Measurements from ENCODE around the gene SECISBP2L.
A peak's percentile ranks its signal among the peaks of the same experiment; 100 is the strongest.

Gene SECISBP2L

GRCh38 chr15:48964898-48965297 is 81.3 kb downstream of the SECISBP2L start:
- no peak overlapping the region for H3K4me3 ChIP-seq (ENCODE audit: extremely low read depth, insufficient read depth, low read length, poor library complexity, severe bottlenecking)
- H3K36me3 ChIP-seq (ENCODE audit: control insufficient read depth, insufficient read depth, low read length): no peaks in the 10 kb centered on the region
- H3K9me3 ChIP-seq (ENCODE audit: control insufficient read depth, low read length): no peaks in the 10 kb centered on the region
- H3K4me1 ChIP-seq (ENCODE audit: control insufficient read depth, insufficient read depth, low read length, poor library complexity, severe bottlenecking): peaks cover 6% of the 10 kb centered on the region
- no peak overlapping the region for H3K27ac ChIP-seq (ENCODE audit: low read depth, low read length, severe bottlenecking)
- WGBS, 2 experiments (ENCODE audit: insufficient coverage in 2 of 2): 80 to 100% methylated on average over 1 of the region's 2 CpGs

- 0 to 2% methylated on average over 9 to 13 of the region's 16 CpGs for WGBS, 2 experiments (ENCODE audit: insufficient coverage in 2 of 2)
- Histone ChIP-seq H3K36me3 (ENCODE audit: control insufficient read depth, insufficient read depth, low read length) (no peaks in the 10 kb centered on the region), H3K4me1 (ENCODE audit: control insufficient read depth, insufficient read depth, low read length, poor library complexity, severe bottlenecking) (peaks cover 6% of the 10 kb centered on the region), H3K27ac (ENCODE audit: low read depth, low read length, severe bottlenecking) (peak within 1 kb of the TSS; percentile 32), H3K9me3 (ENCODE audit: control insufficient read depth, low read length) (no peaks in the 10 kb centered on the region), H3K4me3 (ENCODE audit: extremely low read depth, insufficient read depth, low read length, poor library complexity, severe bottlenecking) (peak within 1 kb of the TSS; percentile 51)
Measured at GRCh38 chr15:48963524-48964113, 82.6 kb downstream of the SECISBP2L start, which contains the start of gene SHC4. Gene SHC4 (minus strand): TSS chr15:48963919. CDS start chr15:48963015, 904 bp downstream.

- Histone ChIP-seq H3K4me3 (ENCODE audit: extremely low read depth, insufficient read depth, low read length, poor library complexity, severe bottlenecking) (peak overlapping the region; percentile 51), H3K4me1 (ENCODE audit: control insufficient read depth, insufficient read depth, low read length, poor library complexity, severe bottlenecking) (peaks cover 6% of the 10 kb centered on the region), H3K9me3 (ENCODE audit: control insufficient read depth, low read length) (no peaks in the 10 kb centered on the region), H3K36me3 (ENCODE audit: control insufficient read depth, insufficient read depth, low read length) (no peaks in the 10 kb centered on the region), H3K27ac (ENCODE audit: low read depth, low read length, severe bottlenecking) (no peak overlapping the region)
- 8% methylated on average over 48 to 51 of the region's 54 CpGs for WGBS, 2 experiments (ENCODE audit: insufficient coverage in 2 of 2)
Measured at GRCh38 chr15:48962662-48963523, 83.4 kb downstream of the SECISBP2L start.

- H3K4me3 ChIP-seq (ENCODE audit: extremely low read depth, insufficient read depth, low read length, poor library complexity, severe bottlenecking): no peak overlapping the region
- H3K36me3 ChIP-seq (ENCODE audit: control insufficient read depth, insufficient read depth, low read length): no peaks in the 10 kb centered on the region
- peaks cover 5% of the 10 kb centered on the region for H3K4me1 ChIP-seq (ENCODE audit: control insufficient read depth, insufficient read depth, low read length, poor library complexity, severe bottlenecking)
- 89 to 100% methylated on average over 1 to 2 of the region's 3 CpGs for WGBS, 2 experiments (ENCODE audit: insufficient coverage in 2 of 2)
- H3K9me3 ChIP-seq (ENCODE audit: control insufficient read depth, low read length): no peaks in the 10 kb centered on the region
- H3K27ac ChIP-seq (ENCODE audit: low read depth, low read length, severe bottlenecking): no peak overlapping the region
Measured at GRCh38 chr15:48955967-48956366, 90.3 kb downstream of the SECISBP2L start.

- Histone ChIP-seq H3K4me1 (ENCODE audit: control insufficient read depth, insufficient read depth, low read length, poor library complexity, severe bottlenecking) (peaks cover 5% of the 10 kb centered on the region), H3K4me3 (ENCODE audit: extremely low read depth, insufficient read depth, low read length, poor library complexity, severe bottlenecking) (no peak overlapping the region), H3K36me3 (ENCODE audit: control insufficient read depth, insufficient read depth, low read length) (no peaks in the 10 kb centered on the region), H3K27ac (ENCODE audit: low read depth, low read length, severe bottlenecking) (no peak overlapping the region), H3K9me3 (ENCODE audit: control insufficient read depth, low read length) (no peaks in the 10 kb centered on the region)
- WGBS, 2 experiments (ENCODE audit: insufficient coverage in 2 of 2): 97 to 100% methylated on average over 3 to 4 of the region's 4 CpGs
Measured at GRCh38 chr15:48955370-48955769, 90.9 kb downstream of the SECISBP2L start.

- Histone ChIP-seq H3K9me3 (ENCODE audit: control insufficient read depth, low read length) (no peaks in the 10 kb centered on the region), H3K4me3 (ENCODE audit: extremely low read depth, insufficient read depth, low read length, poor library complexity, severe bottlenecking) (no peak overlapping the region), H3K36me3 (ENCODE audit: control insufficient read depth, insufficient read depth, low read length) (no peaks in the 10 kb centered on the region), H3K4me1 (ENCODE audit: control insufficient read depth, insufficient read depth, low read length, poor library complexity, severe bottlenecking) (peaks cover 5% of the 10 kb centered on the region), H3K27ac (ENCODE audit: low read depth, low read length, severe bottlenecking) (no peak overlapping the region)
- 75 to 83% methylated on average over 2 to 4 of the region's 5 CpGs for WGBS, 2 experiments (ENCODE audit: insufficient coverage in 2 of 2)
Measured at GRCh38 chr15:48954538-48954937, 91.7 kb downstream of the SECISBP2L start.

- Histone ChIP-seq H3K36me3 (ENCODE audit: control insufficient read depth, insufficient read depth, low read length) (no peaks in the 10 kb centered on the region), H3K27ac (ENCODE audit: low read depth, low read length, severe bottlenecking) (no peak overlapping the region), H3K4me3 (ENCODE audit: extremely low read depth, insufficient read depth, low read length, poor library complexity, severe bottlenecking) (no peak overlapping the region), H3K9me3 (ENCODE audit: control insufficient read depth, low read length) (no peaks in the 10 kb centered on the region), H3K4me1 (ENCODE audit: control insufficient read depth, insufficient read depth, low read length, poor library complexity, severe bottlenecking) (peaks cover 10% of the 10 kb centered on the region)
- WGBS, 2 experiments (ENCODE audit: insufficient coverage in 2 of 2): no CpG with 5 or more reads among the region's 1 CpG
Measured at GRCh38 chr15:48946840-48947187, 99.4 kb downstream of the SECISBP2L start.

- no peak overlapping the region for H3K4me3 ChIP-seq (ENCODE audit: extremely low read depth, insufficient read depth, low read length, poor library complexity, severe bottlenecking)
- H3K9me3 ChIP-seq (ENCODE audit: control insufficient read depth, low read length): no peaks in the 10 kb centered on the region
- peaks cover 10% of the 10 kb centered on the region for H3K4me1 ChIP-seq (ENCODE audit: control insufficient read depth, insufficient read depth, low read length, poor library complexity, severe bottlenecking)
- H3K36me3 ChIP-seq (ENCODE audit: control insufficient read depth, insufficient read depth, low read length): no peaks in the 10 kb centered on the region
- peak overlapping the region; percentile 17 for H3K27ac ChIP-seq (ENCODE audit: low read depth, low read length, severe bottlenecking)
- 56 to 92% methylated on average over 2 to 3 of the region's 5 CpGs for WGBS, 2 experiments (ENCODE audit: insufficient coverage in 2 of 2)
Measured at GRCh38 chr15:48946074-48946839, 100.0 kb downstream of the SECISBP2L start.

- peaks cover 10% of the 10 kb centered on the region for H3K4me1 ChIP-seq (ENCODE audit: control insufficient read depth, insufficient read depth, low read length, poor library complexity, severe bottlenecking)
- H3K27ac ChIP-seq (ENCODE audit: low read depth, low read length, severe bottlenecking): no peak overlapping the region
- no CpG with 5 or more reads among the region's 2 CpGs for WGBS, 2 experiments (ENCODE audit: insufficient coverage in 2 of 2)
- H3K36me3 ChIP-seq (ENCODE audit: control insufficient read depth, insufficient read depth, low read length): no peaks in the 10 kb centered on the region
- H3K4me3 ChIP-seq (ENCODE audit: extremely low read depth, insufficient read depth, low read length, poor library complexity, severe bottlenecking): no peak overlapping the region
- H3K9me3 ChIP-seq (ENCODE audit: control insufficient read depth, low read length): no peaks in the 10 kb centered on the region
Measured at GRCh38 chr15:48945386-48945785, 100.9 kb downstream of the SECISBP2L start.

GRCh38 chr15:48941904-48942303 is 104.3 kb downstream of the SECISBP2L start:
- 90 to 97% methylated on average over 3 to 4 of the region's 5 CpGs for WGBS, 2 experiments (ENCODE audit: insufficient coverage in 2 of 2)
- Histone ChIP-seq H3K36me3 (ENCODE audit: control insufficient read depth, insufficient read depth, low read length) (no peaks in the 10 kb centered on the region), H3K9me3 (ENCODE audit: control insufficient read depth, low read length) (no peaks in the 10 kb centered on the region), H3K4me1 (ENCODE audit: control insufficient read depth, insufficient read depth, low read length, poor library complexity, severe bottlenecking) (peaks cover 12% of the 10 kb centered on the region), H3K4me3 (ENCODE audit: extremely low read depth, insufficient read depth, low read length, poor library complexity, severe bottlenecking) (no peak overlapping the region), H3K27ac (ENCODE audit: low read depth, low read length, severe bottlenecking) (no peak overlapping the region)

Data from mesodermal cell (in vitro differentiated cells).